Left renal cortex interstitium (tissue), 4 donors: ENCODE measurements around the gene DOCK1. TPM values are rescaled to one million over a fixed set of nuclear protein-coding genes. Genes with fewer than 3 reads are reported as not detected.
A peak's percentile ranks its signal among the peaks of the same experiment; 100 is the strongest.
"Not testable (repeated sequence)": the region's sequence is repeated elsewhere in the genome, so short reads cannot be mapped to it uniquely, and the experiment has no call there.

Source experiments
- DNase-seq, 4 donors: peaks; one replicate each; pipeline ENCODE4 v3.0.0-alpha.2; 2013; ENCODE audit warnings: low read depth in 4 of 4, low spot score in 2 of 4, missing footprints in 1 of 4
- polyA plus RNA-seq, 4 donors: library from polyadenylated mRNA; unstranded; fragments of 120-200 nt; gene quantifications; one replicate each; pipeline ENCODE4 v1.2.1, GENCODE V29; 2013; ENCODE audit not compliant: insufficient read length in 4 of 4

DOCK1 gene
- polyA plus RNA-seq, 4 donors, result 57.9 to 68.2 (median 64.3) TPM

GRCh38 chr10:127291329-127291728 lies 386.1 kb downstream of the DOCK1 start:
- no peak for DNase-seq

GRCh38 chr10:127292888-127293287 lies 387.7 kb downstream of the DOCK1 start:
- DNase-seq, result no peak

- no peak for DNase-seq
Observed at GRCh38 chr10:127293640-127294039, 388.4 kb downstream of the DOCK1 start.

GRCh38 chr10:127296696-127297095 lies 391.5 kb downstream of the DOCK1 start:
- no peak for DNase-seq

- no peak for DNase-seq
Observed at GRCh38 chr10:127298381-127298780, 393.2 kb downstream of the DOCK1 start.

GRCh38 chr10:127299192-127299591 lies 394.0 kb downstream of the DOCK1 start:
- not testable (repeated sequence) for DNase-seq

- no peak for DNase-seq
Observed at GRCh38 chr10:127299956-127300689, 394.9 kb downstream of the DOCK1 start.

- peak; percentile 13 to 45 (median 34) for DNase-seq
Observed at GRCh38 chr10:127300868-127301321, 395.7 kb downstream of the DOCK1 start.

GRCh38 chr10:127302343-127302742 lies 397.1 kb downstream of the DOCK1 start:
- no peak for DNase-seq

- DNase-seq, result no peak
Observed at GRCh38 chr10:127303105-127303504, 397.9 kb downstream of the DOCK1 start.

GRCh38 chr10:127303746-127304145 lies 398.5 kb downstream of the DOCK1 start:
- no peak for DNase-seq

GRCh38 chr10:127306479-127306878 lies 401.3 kb downstream of the DOCK1 start:
- no peak for DNase-seq

- no peak for DNase-seq
Observed at GRCh38 chr10:127307338-127307737, 402.1 kb downstream of the DOCK1 start.

- DNase-seq, result no peak
Observed at GRCh38 chr10:127308031-127308430, 402.8 kb downstream of the DOCK1 start.

GRCh38 chr10:127309619-127310018 lies 404.4 kb downstream of the DOCK1 start:
- not testable (repeated sequence) for DNase-seq

- DNase-seq, result no peak
Observed at GRCh38 chr10:127310430-127310829, 405.2 kb downstream of the DOCK1 start.

- no peak for DNase-seq
Observed at GRCh38 chr10:127310923-127311322, 405.7 kb downstream of the DOCK1 start.

GRCh38 chr10:127313996-127314700 lies 408.9 kb downstream of the DOCK1 start:
- DNase-seq, result no peak

- no peak for DNase-seq
Observed at GRCh38 chr10:127314797-127315196, 409.6 kb downstream of the DOCK1 start.

GRCh38 chr10:127315888-127316287 lies 410.7 kb downstream of the DOCK1 start:
- DNase-seq, result no peak

GRCh38 chr10:127318396-127318795 lies 413.2 kb downstream of the DOCK1 start:
- DNase-seq, result no peak

GRCh38 chr10:127319271-127319670 lies 414.0 kb downstream of the DOCK1 start:
- DNase-seq, result no peak
